ENCODE measurements around the gene FECH.
A peak's percentile ranks its signal among the peaks of the same experiment; 100 is the strongest.

The FECH gene

DNA sequence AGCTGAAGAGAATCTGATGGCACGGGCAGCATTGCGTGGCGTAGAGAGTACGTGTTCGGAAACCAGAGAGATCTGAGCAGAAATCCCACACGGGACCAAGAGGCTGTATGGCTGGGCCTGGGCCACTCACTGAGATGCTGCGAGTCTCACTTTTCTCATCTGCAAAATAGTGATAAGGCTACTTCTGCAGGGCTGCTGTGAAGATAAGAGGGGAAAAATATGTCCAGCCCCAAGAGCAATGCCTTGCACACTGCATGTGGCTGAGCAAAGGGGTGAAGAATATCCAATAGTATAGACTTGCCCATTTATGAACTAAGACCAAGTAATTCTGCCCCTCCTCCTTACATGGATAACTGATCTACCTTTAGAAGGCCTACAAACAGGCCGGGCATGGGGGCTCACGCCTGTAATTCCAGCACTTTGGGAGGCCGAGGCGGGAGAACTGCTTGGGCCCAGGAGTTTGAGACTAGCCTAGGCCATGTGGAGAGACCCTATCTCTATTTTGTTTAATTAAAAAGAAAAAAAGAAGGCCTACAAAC, 3.1 kb downstream of the FECH start:
- Histone ChIP-seq H2AFZ (ENCODE audit: low read depth, low read length) (no peak overlapping the region), H4K20me1 (ENCODE audit: insufficient read depth, low read length) (peaks cover 4% of the 10 kb centered on the region), H3K4me2 (ENCODE audit: insufficient read depth, low read length) (no peak overlapping the region), H3K36me3 (ENCODE audit: insufficient read depth, low read length) (peaks cover 23% of the 10 kb centered on the region), H3K4me3 (ENCODE audit: low read depth in 1 of 2, low read length in 2 of 2) (no peak overlapping the region), H3K9ac (ENCODE audit: low read depth, low read length) (no peak overlapping the region), H3K4me1 (ENCODE audit: insufficient read depth, low read length) (peaks cover 23% of the 10 kb centered on the region), H3K27ac (ENCODE audit: low read length) (no peak overlapping the region), H3K9me3 (ENCODE audit: insufficient read depth, low read length, severe bottlenecking) (no peaks in the 10 kb centered on the region), H3K27me3 (ENCODE audit: insufficient read depth, low read length, poor library complexity) (no peaks in the 10 kb centered on the region), H3K79me2 (ENCODE audit: insufficient read depth, low read length) (peaks cover 9% of the 10 kb centered on the region)
- DNase-seq, result no peak
- no peak for ATAC-seq (ENCODE audit: insufficient read depth, low read depth)
- no peak for TF ChIP-seq EZH2 (IDR thresholded peaks at IDR 0.05; ENCODE audit: borderline replicate concordance, low read depth, low read length, severe bottlenecking)
- TF ChIP-seq, protein P1, sequence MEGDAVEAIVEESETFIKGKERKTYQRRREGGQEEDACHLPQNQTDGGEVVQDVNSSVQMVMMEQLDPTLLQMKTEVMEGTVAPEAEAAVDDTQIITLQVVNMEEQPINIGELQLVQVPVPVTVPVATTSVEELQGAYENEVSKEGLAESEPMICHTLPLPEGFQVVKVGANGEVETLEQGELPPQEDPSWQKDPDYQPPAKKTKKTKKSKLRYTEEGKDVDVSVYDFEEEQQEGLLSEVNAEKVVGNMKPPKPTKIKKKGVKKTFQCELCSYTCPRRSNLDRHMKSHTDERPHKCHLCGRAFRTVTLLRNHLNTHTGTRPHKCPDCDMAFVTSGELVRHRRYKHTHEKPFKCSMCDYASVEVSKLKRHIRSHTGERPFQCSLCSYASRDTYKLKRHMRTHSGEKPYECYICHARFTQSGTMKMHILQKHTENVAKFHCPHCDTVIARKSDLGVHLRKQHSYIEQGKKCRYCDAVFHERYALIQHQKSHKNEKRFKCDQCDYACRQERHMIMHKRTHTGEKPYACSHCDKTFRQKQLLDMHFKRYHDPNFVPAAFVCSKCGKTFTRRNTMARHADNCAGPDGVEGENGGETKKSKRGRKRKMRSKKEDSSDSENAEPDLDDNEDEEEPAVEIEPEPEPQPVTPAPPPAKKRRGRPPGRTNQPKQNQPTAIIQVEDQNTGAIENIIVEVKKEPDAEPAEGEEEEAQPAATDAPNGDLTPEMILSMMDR (IDR thresholded peaks at IDR 0.05; ENCODE audit: borderline replicate concordance, extremely low read depth, low read length, poor library complexity, severe bottlenecking), result no peak

DNA sequence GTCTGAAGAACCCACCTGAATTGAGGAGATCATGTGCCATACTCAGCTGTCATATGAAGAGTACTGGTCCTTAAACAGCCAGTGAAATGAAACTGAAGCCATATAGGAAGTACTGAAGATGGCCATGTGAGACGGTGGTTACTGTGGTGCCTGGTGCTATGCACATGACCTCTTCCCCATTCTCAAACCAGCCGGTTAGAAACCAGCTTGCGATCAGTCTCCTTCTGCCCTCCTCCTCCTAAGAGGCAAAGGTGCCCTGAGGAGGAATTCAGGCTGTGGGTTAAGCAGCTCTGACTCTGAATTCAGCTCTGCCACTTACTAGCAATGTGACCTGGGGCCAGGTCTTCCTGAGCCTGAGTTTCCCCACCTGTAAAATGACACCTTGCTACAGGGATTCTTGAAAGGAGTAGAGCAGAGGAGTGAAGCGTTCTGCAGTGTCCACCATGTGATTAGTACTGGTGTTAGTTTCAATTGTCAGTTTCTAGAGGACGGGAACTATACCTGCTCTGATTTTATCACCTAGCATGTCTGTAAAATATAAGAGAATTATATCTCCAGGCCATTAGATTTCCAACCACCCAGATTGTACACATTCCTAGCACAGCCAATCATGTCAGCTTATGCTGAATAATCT, 5.1 kb downstream of the FECH start:
- peaks cover 9% of the 10 kb centered on the region for H3K79me2 ChIP-seq (ENCODE audit: insufficient read depth, low read length)
- ATAC-seq (ENCODE audit: insufficient read depth, low read depth), result peak; percentile 21; the same call in 1 of the 3 replicates
- no peak overlapping the region for H3K4me2 ChIP-seq (ENCODE audit: insufficient read depth, low read length)
- DNase-seq, result no peak
- H3K9ac ChIP-seq (ENCODE audit: low read depth, low read length), result no peak overlapping the region
- peaks cover 16% of the 10 kb centered on the region for H3K4me1 ChIP-seq (ENCODE audit: insufficient read depth, low read length)
- H3K27me3 ChIP-seq (ENCODE audit: insufficient read depth, low read length, poor library complexity), result no peaks in the 10 kb centered on the region
- peaks cover 31% of the 10 kb centered on the region for H3K36me3 ChIP-seq (ENCODE audit: insufficient read depth, low read length)
- H3K4me3 ChIP-seq (ENCODE audit: low read depth in 1 of 2, low read length in 2 of 2), result no peak overlapping the region
- H3K27ac ChIP-seq (ENCODE audit: low read length), result no peak overlapping the region
- H4K20me1 ChIP-seq (ENCODE audit: insufficient read depth, low read length), result peaks cover 4% of the 10 kb centered on the region
- no peak for TF ChIP-seq EZH2 (IDR thresholded peaks at IDR 0.05; ENCODE audit: borderline replicate concordance, low read depth, low read length, severe bottlenecking)
- TF ChIP-seq, protein P1 (IDR thresholded peaks at IDR 0.05; ENCODE audit: borderline replicate concordance, extremely low read depth, low read length, poor library complexity, severe bottlenecking), result no peak
- no peaks in the 10 kb centered on the region for H3K9me3 ChIP-seq (ENCODE audit: insufficient read depth, low read length, severe bottlenecking)
- H2AFZ ChIP-seq (ENCODE audit: low read depth, low read length), result no peak overlapping the region

DNA sequence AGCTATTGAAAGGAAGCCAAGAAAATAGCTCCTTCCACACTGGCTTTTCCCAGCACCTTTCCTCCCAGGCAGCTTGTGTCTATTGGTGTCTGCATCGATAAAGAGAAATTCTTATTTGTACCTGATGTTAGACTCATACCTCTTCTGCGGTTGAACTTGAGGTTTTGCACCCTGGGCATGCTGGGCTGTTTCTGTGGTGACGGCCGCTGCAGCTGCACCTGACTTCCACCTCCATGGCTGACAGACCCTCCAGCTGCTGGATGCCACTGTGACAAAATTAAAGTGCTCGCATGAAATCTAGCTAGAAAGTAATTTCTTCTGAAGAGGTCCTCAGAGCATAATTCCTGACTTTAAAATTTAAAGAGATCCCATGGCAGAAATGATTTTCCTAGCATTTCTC, 6.6 kb downstream of the FECH start:
- Histone ChIP-seq H3K27ac (ENCODE audit: low read length) (no peak overlapping the region), H3K9me3 (ENCODE audit: insufficient read depth, low read length, severe bottlenecking) (no peaks in the 10 kb centered on the region), H3K36me3 (ENCODE audit: insufficient read depth, low read length) (peaks cover 34% of the 10 kb centered on the region), H3K4me3 (ENCODE audit: low read depth in 1 of 2, low read length in 2 of 2) (no peak overlapping the region), H3K27me3 (ENCODE audit: insufficient read depth, low read length, poor library complexity) (no peaks in the 10 kb centered on the region), H3K4me2 (ENCODE audit: insufficient read depth, low read length) (no peak overlapping the region), H3K9ac (ENCODE audit: low read depth, low read length) (no peak overlapping the region), H2AFZ (ENCODE audit: low read depth, low read length) (no peak overlapping the region), H3K79me2 (ENCODE audit: insufficient read depth, low read length) (no peaks in the 10 kb centered on the region), H4K20me1 (ENCODE audit: insufficient read depth, low read length) (peaks cover 4% of the 10 kb centered on the region), H3K4me1 (ENCODE audit: insufficient read depth, low read length) (peaks cover 5% of the 10 kb centered on the region)
- peak; percentile 23 for DNase-seq
- TF ChIP-seq, protein P1 (IDR thresholded peaks at IDR 0.05; ENCODE audit: borderline replicate concordance, extremely low read depth, low read length, poor library complexity, severe bottlenecking), result no peak
- TF ChIP-seq EZH2 (IDR thresholded peaks at IDR 0.05; ENCODE audit: borderline replicate concordance, low read depth, low read length, severe bottlenecking), result no peak
- peak; percentile 68 for ATAC-seq (ENCODE audit: insufficient read depth, low read depth)

Data from DND-41 (cell line).